Liver (tissue), 9 donors: Measurements from ENCODE around the gene HNRNPA2B1. TPM values are rescaled to one million over a fixed set of nuclear protein-coding genes. Genes with fewer than 3 reads are reported as not detected.

Experiments
- DNase-seq: peaks from one replicate; pipeline ENCODE4 v3.0.0-alpha.2; 2017; ENCODE audit warnings: low spot score
- H3K27ac ChIP-seq, 2 donors: one replicate each; pipeline ENCODE4 v1.7.0; 2013; ENCODE audit warnings: inconsistent platforms in 2 of 2, low read length in 2 of 2, control low read depth in 1 of 2, low read depth in 1 of 2, mild to moderate bottlenecking in 1 of 2
- H3K27me3 ChIP-seq, 4 donors: one replicate each; pipeline versions ENCODE4 v1.6.1 to v1.7.0; 2013; ENCODE audit warnings: low read length in 3 of 4, inconsistent platforms in 1 of 4, mild to moderate bottlenecking in 1 of 4, moderate library complexity in 1 of 4; ENCODE audit not compliant: control insufficient read depth in 4 of 4, insufficient read depth in 4 of 4
- H3K36me3 ChIP-seq, 4 donors: one replicate each; pipeline versions ENCODE4 v1.6.1 to v1.7.0; 2013; ENCODE audit warnings: low read length in 3 of 4, mild to moderate bottlenecking in 3 of 4, low read depth in 1 of 4, moderate library complexity in 1 of 4; ENCODE audit not compliant: control insufficient read depth in 4 of 4, insufficient read depth in 3 of 4
- H3K4me1 ChIP-seq, 4 donors: one replicate each; pipeline versions ENCODE4 v1.6.1 to v1.7.0; 2013; ENCODE audit warnings: low read length in 3 of 4, mild to moderate bottlenecking in 3 of 4, moderate library complexity in 1 of 4; ENCODE audit not compliant: control insufficient read depth in 4 of 4, insufficient read depth in 4 of 4
- H3K4me3 ChIP-seq, 3 donors: one replicate each; pipeline versions ENCODE4 v1.6.1 to v1.7.0; 2013; ENCODE audit warnings: low read length in 3 of 3, control low read depth in 1 of 3, low read depth in 1 of 3, mild to moderate bottlenecking in 1 of 3
- H3K9ac ChIP-seq, 2 donors: one replicate each; pipeline ENCODE4 v1.7.0; 2013; ENCODE audit warnings: low read length in 2 of 2, mild to moderate bottlenecking in 2 of 2, moderate library complexity in 2 of 2, control low read depth in 1 of 2, low read depth in 1 of 2
- H3K9me3 ChIP-seq, 4 donors: one replicate each; pipeline versions ENCODE4 v1.6.1 to v1.7.0; 2013; ENCODE audit warnings: low read length in 3 of 4; ENCODE audit not compliant: control insufficient read depth in 4 of 4
- EGR1 ChIP-seq, 2 donors: IDR thresholded peaks; 2 replicates each; pipeline ENCODE4 v1.6.1; 2016 to 2018; ENCODE audit warnings: antibody characterized with exemption in 2 of 2, low read depth in 2 of 2
- FOXA1 ChIP-seq: IDR thresholded peaks from 2 replicates; pipeline ENCODE4 v1.6.1; 2016; ENCODE audit warnings: antibody characterized with exemption
- FOXA2 ChIP-seq: IDR thresholded peaks from 2 replicates; pipeline ENCODE4 v1.6.1; 2016; ENCODE audit warnings: antibody characterized with exemption
- GABPA ChIP-seq, 2 donors: IDR thresholded peaks in 1 of 2; conservative IDR thresholded peaks in 1 of 2; 2 replicates each; pipeline ENCODE4 v1.6.1; 2016; ENCODE audit warnings: antibody characterized with exemption in 2 of 2, mild to moderate bottlenecking in 1 of 2, moderate library complexity in 1 of 2
- HNF4A ChIP-seq, 2 donors: conservative IDR thresholded peaks; 2 replicates each; pipeline ENCODE4 v1.6.1; 2016; ENCODE audit warnings: antibody characterized with exemption in 2 of 2, mild to moderate bottlenecking in 2 of 2
- HNF4G ChIP-seq: IDR thresholded peaks from 2 replicates; pipeline ENCODE4 v1.6.1; 2016; ENCODE audit warnings: antibody characterized with exemption
- JUND ChIP-seq, 2 donors: IDR thresholded peaks; 2 replicates each; pipeline ENCODE4 v1.6.1; 2016; ENCODE audit warnings: antibody characterized with exemption in 2 of 2
- NR2F2 ChIP-seq: IDR thresholded peaks from 2 replicates; pipeline ENCODE4 v1.6.1; 2016; ENCODE audit warnings: antibody characterized with exemption
- RAD21 ChIP-seq, 2 donors: IDR thresholded peaks; 2 replicates each; pipeline ENCODE4 v1.6.1; 2016; ENCODE audit warnings: antibody characterized with exemption in 2 of 2, mild to moderate bottlenecking in 2 of 2
- RXRA ChIP-seq, 2 donors: IDR thresholded peaks; 2 replicates each; pipeline ENCODE4 v1.6.1; 2017 to 2018; ENCODE audit warnings: antibody characterized with exemption in 2 of 2, mild to moderate bottlenecking in 1 of 2
- SP1 ChIP-seq: IDR thresholded peaks from 2 replicates; pipeline ENCODE4 v1.6.1; 2018; ENCODE audit warnings: antibody characterized with exemption, mild to moderate bottlenecking
- TAF1 ChIP-seq: conservative IDR thresholded peaks from 2 replicates; pipeline ENCODE4 v1.6.1; 2016; ENCODE audit warnings: antibody characterized with exemption, mild to moderate bottlenecking
- YY1 ChIP-seq: IDR thresholded peaks from 2 replicates; pipeline ENCODE4 v1.6.1; 2016; ENCODE audit warnings: antibody characterized with exemption, mild to moderate bottlenecking
- whole genome bisulfite sequencing: extraction: QIAGEN DNeasy Blood & Tissue Kit; methylation state at CpG from one replicate; pipeline ENCODE4 v1.1.7; 2013; 5-methylcytosine and 5-hydroxymethylcytosine counted together
- polyA plus RNA-seq, 2 donors: library from polyadenylated mRNA; stranded (reverse) in 1 of 2; unstranded in 1 of 2; fragments of 200-250 nt in 1 of 2; fragments of >200 nt in 1 of 2; fragmentation: Nextera tagmentation in 1 of 2; extraction: Ambion mirVana in 1 of 2; gene quantifications; one replicate each; pipeline versions ENCODE4 v1.2.1 to v1.2.3, GENCODE V29; 2013 to 2015
- total RNA-seq, 2 donors: library from RNA; depleted of rRNA; stranded (reverse); fragments of >200 nt; gene quantifications; one replicate each; pipeline ENCODE4 v1.2.3, GENCODE V29; 2014
- TF ChIP-seq, protein P1 (sequence below): IDR thresholded peaks from 2 replicates; pipeline ENCODE4 v1.6.1; 2016; ENCODE audit warnings: antibody characterized with exemption
- TF ChIP-seq, protein P2 (sequence below): fragments of 150-350 bp; IDR thresholded peaks from 2 replicates; pipeline ENCODE4 v1.5.1; 2017; ENCODE audit warnings: improper control_type of control experiment, low read depth, low read length; ENCODE audit not compliant: missing input control
- TF ChIP-seq, protein P3 (sequence below): IDR thresholded peaks from 2 replicates; pipeline ENCODE4 v1.6.1; 2016; ENCODE audit warnings: antibody characterized with exemption
- TF ChIP-seq, protein P4 (sequence below): IDR thresholded peaks from 2 replicates; pipeline ENCODE4 v1.6.1; 2016; ENCODE audit warnings: antibody characterized with exemption
- TF ChIP-seq, protein P5 (sequence below): IDR thresholded peaks from 2 replicates; pipeline ENCODE4 v1.6.1; 2016; ENCODE audit warnings: antibody characterized with exemption, mild to moderate bottlenecking
- donor health status: healthy.
- donor health status: healthy.
- donor health status: healthy.
- donor health status: healthy.
- donor health status: healthy.

HNRNPA2B1 gene
- total and polyA plus RNA-seq, 4 donors, result 128 to 295 (median 181) TPM

DNA sequence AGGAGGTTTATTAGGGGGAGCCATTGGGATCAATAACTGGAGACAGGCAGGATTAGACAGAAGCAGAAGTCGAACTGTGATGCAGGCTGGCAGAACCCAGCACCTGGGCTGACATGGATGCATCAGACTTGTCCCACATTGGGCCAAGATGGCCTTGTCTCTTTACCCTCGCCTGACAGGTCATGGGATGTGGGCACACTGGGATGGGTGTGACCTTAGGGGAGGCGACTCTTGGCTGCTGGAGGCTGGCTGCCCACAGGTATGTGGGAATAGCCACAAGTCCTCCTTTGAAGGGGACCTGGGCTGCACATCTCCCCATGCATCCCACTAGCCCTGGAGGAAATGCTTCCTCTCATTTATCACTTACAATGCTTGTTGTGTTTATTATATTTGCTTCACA, 31.3 kb downstream of the HNRNPA2B1 start:
- Histone ChIP-seq H3K4me1 (peaks cover 0 to 4% (median 1%) of the 10 kb centered on the region in 4 donors), H3K36me3 (no peaks in the 10 kb centered on the region), H3K9me3 (no peaks in the 10 kb centered on the region), H3K9ac (no peak overlapping the region), H3K27me3 (no peaks in the 10 kb centered on the region), H3K27ac (no peak overlapping the region), H3K4me3 (no peak overlapping the region)
- DNase-seq, result no peak
- TF ChIP-seq JUND (IDR thresholded peaks at IDR 0.05), result no peak
- TF ChIP-seq HNF4G, result no peak
- TF ChIP-seq, protein P1, sequence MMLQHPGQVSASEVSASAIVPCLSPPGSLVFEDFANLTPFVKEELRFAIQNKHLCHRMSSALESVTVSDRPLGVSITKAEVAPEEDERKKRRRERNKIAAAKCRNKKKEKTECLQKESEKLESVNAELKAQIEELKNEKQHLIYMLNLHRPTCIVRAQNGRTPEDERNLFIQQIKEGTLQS, result no peak
- TF ChIP-seq, protein P2, sequence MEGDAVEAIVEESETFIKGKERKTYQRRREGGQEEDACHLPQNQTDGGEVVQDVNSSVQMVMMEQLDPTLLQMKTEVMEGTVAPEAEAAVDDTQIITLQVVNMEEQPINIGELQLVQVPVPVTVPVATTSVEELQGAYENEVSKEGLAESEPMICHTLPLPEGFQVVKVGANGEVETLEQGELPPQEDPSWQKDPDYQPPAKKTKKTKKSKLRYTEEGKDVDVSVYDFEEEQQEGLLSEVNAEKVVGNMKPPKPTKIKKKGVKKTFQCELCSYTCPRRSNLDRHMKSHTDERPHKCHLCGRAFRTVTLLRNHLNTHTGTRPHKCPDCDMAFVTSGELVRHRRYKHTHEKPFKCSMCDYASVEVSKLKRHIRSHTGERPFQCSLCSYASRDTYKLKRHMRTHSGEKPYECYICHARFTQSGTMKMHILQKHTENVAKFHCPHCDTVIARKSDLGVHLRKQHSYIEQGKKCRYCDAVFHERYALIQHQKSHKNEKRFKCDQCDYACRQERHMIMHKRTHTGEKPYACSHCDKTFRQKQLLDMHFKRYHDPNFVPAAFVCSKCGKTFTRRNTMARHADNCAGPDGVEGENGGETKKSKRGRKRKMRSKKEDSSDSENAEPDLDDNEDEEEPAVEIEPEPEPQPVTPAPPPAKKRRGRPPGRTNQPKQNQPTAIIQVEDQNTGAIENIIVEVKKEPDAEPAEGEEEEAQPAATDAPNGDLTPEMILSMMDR, result no peak
- TF ChIP-seq TAF1, result no peak
- TF ChIP-seq RAD21 (IDR thresholded peaks at IDR 0.05), result no peak
- TF ChIP-seq, protein P3, sequence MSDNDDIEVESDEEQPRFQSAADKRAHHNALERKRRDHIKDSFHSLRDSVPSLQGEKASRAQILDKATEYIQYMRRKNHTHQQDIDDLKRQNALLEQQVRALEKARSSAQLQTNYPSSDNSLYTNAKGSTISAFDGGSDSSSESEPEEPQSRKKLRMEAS, result no peak
- WGBS, result 79% methylated on average over 3 of the region's 3 CpGs

DNA sequence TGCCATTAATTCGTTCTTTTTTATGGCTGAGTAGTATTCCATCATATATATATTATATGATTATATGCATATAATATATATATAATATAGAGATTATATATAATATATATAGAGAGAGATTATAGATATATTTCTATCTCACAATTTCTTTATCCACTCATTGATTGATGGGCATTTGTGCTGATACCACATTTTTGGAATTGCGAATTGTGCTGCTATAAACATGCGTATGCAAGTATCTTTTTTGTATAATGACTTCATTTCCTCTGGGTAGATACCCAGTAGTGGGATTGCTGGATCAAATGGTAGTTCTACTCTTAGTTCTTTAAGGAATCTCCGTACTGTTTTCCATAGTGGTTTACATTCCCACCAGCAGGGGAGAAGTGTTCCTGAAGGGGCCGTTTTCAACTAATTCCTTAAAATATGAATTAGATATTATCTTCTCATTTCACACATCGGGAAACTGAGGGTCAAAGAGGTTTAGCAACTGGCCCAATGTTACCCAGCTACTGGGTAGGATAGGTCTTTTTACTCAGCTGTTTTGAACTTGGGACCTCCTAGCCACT, 32.0 kb downstream of the HNRNPA2B1 start:
- WGBS, result 92% methylated on average over 6 of the region's 6 CpGs
- TF ChIP-seq TAF1, result no peak
- TF ChIP-seq, protein P1, result no peak
- TF ChIP-seq, protein P4, sequence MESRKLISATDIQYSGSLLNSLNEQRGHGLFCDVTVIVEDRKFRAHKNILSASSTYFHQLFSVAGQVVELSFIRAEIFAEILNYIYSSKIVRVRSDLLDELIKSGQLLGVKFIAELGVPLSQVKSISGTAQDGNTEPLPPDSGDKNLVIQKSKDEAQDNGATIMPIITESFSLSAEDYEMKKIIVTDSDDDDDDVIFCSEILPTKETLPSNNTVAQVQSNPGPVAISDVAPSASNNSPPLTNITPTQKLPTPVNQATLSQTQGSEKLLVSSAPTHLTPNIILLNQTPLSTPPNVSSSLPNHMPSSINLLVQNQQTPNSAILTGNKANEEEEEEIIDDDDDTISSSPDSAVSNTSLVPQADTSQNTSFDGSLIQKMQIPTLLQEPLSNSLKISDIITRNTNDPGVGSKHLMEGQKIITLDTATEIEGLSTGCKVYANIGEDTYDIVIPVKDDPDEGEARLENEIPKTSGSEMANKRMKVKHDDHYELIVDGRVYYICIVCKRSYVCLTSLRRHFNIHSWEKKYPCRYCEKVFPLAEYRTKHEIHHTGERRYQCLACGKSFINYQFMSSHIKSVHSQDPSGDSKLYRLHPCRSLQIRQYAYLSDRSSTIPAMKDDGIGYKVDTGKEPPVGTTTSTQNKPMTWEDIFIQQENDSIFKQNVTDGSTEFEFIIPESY, result no peak
- TF ChIP-seq FOXA2, result no peak
- no peak for TF ChIP-seq JUND (IDR thresholded peaks at IDR 0.05)
- TF ChIP-seq, protein P3, result no peak
- no peak for TF ChIP-seq SP1
- no peak for TF ChIP-seq NR2F2
- TF ChIP-seq, protein P5, sequence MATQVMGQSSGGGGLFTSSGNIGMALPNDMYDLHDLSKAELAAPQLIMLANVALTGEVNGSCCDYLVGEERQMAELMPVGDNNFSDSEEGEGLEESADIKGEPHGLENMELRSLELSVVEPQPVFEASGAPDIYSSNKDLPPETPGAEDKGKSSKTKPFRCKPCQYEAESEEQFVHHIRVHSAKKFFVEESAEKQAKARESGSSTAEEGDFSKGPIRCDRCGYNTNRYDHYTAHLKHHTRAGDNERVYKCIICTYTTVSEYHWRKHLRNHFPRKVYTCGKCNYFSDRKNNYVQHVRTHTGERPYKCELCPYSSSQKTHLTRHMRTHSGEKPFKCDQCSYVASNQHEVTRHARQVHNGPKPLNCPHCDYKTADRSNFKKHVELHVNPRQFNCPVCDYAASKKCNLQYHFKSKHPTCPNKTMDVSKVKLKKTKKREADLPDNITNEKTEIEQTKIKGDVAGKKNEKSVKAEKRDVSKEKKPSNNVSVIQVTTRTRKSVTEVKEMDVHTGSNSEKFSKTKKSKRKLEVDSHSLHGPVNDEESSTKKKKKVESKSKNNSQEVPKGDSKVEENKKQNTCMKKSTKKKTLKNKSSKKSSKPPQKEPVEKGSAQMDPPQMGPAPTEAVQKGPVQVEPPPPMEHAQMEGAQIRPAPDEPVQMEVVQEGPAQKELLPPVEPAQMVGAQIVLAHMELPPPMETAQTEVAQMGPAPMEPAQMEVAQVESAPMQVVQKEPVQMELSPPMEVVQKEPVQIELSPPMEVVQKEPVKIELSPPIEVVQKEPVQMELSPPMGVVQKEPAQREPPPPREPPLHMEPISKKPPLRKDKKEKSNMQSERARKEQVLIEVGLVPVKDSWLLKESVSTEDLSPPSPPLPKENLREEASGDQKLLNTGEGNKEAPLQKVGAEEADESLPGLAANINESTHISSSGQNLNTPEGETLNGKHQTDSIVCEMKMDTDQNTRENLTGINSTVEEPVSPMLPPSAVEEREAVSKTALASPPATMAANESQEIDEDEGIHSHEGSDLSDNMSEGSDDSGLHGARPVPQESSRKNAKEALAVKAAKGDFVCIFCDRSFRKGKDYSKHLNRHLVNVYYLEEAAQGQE, result no peak
- TF ChIP-seq, protein P2, result no peak
- no peak for TF ChIP-seq HNF4A (conservative IDR thresholded peaks at IDR 0.05)
- TF ChIP-seq RXRA (IDR thresholded peaks at IDR 0.05), result no peak
- no peak for TF ChIP-seq HNF4G
- no peak for TF ChIP-seq GABPA (IDR thresholded peaks at IDR 0.05 in 1 of 2, conservative IDR thresholded peaks at IDR 0.05 in 1 of 2)
- no peak for TF ChIP-seq EGR1 (IDR thresholded peaks at IDR 0.05; ENCODE audit: low read depth in 2 of 2)
- TF ChIP-seq RAD21 (IDR thresholded peaks at IDR 0.05), result no peak
- no peak for TF ChIP-seq FOXA1
- TF ChIP-seq YY1, result no peak
- Histone ChIP-seq H3K4me3 (no peak overlapping the region), H3K4me1 (peaks cover 0 to 4% (median 1%) of the 10 kb centered on the region in 4 donors), H3K9ac (no peak overlapping the region), H3K27ac (no peak overlapping the region), H3K36me3 (no peaks in the 10 kb centered on the region), H3K9me3 (no peaks in the 10 kb centered on the region), H3K27me3 (no peaks in the 10 kb centered on the region)
- no peak for DNase-seq
